Dermis microvascular lymphatic vessel endothelial cell (primary cell): Measurements from ENCODE around the gene UCK1. TPM values are rescaled to one million over a fixed set of nuclear protein-coding genes. Genes with fewer than 3 reads are reported as not detected.

Experiments
- DNase-seq, 2 donors: peaks; one replicate each; pipeline versions ENCODE4 v3.0.0 to v3.0.0-alpha.2; 2010; ENCODE audit warnings: low read depth in 2 of 2
- total RNA-seq: library from RNA; depleted of rRNA; stranded (reverse); fragments of >200 nt; gene quantifications from 2 replicates; pipeline ENCODE4 v1.2.1, GENCODE V29; 2014

The UCK1 gene
- total RNA-seq = 14.0 and 20.6 TPM in 2 replicates

GRCh38 chr9:131530920-131531832 lies at the start of gene UCK1:
Gene UCK1, minus strand, starts transcription at chr9:131531263. Its CDS starts 89 bp downstream, at chr9:131531174.
- DNase-seq = peak; percentile 44 to 86

GRCh38 chr9:131580358-131580757 lies 49.3 kb upstream of the UCK1 start:
- DNase-seq = no peak

GRCh38 chr9:131579789-131580211 lies 48.7 kb upstream of the UCK1 start:
- DNase-seq = no peak

GRCh38 chr9:131578731-131579504 lies 47.9 kb upstream of the UCK1 start:
- DNase-seq = peak; percentile 10 to 50

GRCh38 chr9:131578021-131578420 lies 47.0 kb upstream of the UCK1 start:
- no peak for DNase-seq

GRCh38 chr9:131577005-131578000 lies 46.2 kb upstream of the UCK1 start:
- no peak for DNase-seq

GRCh38 chr9:131575946-131576853 lies 45.1 kb upstream of the UCK1 start:
- DNase-seq = no peak

- no peak for DNase-seq
Measured at GRCh38 chr9:131574730-131575640, 43.9 kb upstream of the UCK1 start.

GRCh38 chr9:131567910-131568309 lies 36.8 kb upstream of the UCK1 start:
- no peak for DNase-seq

GRCh38 chr9:131566158-131566557 lies 35.1 kb upstream of the UCK1 start:
- no peak for DNase-seq

GRCh38 chr9:131565369-131565768 lies 34.3 kb upstream of the UCK1 start:
- DNase-seq = no peak

GRCh38 chr9:131562032-131562959 lies 31.2 kb upstream of the UCK1 start:
- DNase-seq = no peak

GRCh38 chr9:131559421-131560000 lies 28.4 kb upstream of the UCK1 start:
- no peak for DNase-seq

GRCh38 chr9:131557855-131558548 lies 26.9 kb upstream of the UCK1 start:
- no peak for DNase-seq

GRCh38 chr9:131555841-131556673 lies 25.0 kb upstream of the UCK1 start:
- DNase-seq = no peak

GRCh38 chr9:131554843-131555351 lies 23.8 kb upstream of the UCK1 start:
- DNase-seq = no peak
